Trophoblast cell (in vitro differentiated cells and primary cell): ENCODE measurements around the gene C1orf232.
A peak's percentile ranks its signal among the peaks of the same experiment; 100 is the strongest.

Source experiments
- DNase-seq, 2 donors: peaks; one replicate each; pipeline ENCODE4 v3.0.0-alpha.2; 2016
- H2AFZ ChIP-seq: 2 replicates; pipeline ENCODE4 v1.6.1; 2013; ENCODE audit warnings: low read length, moderate library complexity, mild to moderate bottlenecking; ENCODE audit not compliant: insufficient read depth, poor library complexity
- H2AK5ac ChIP-seq: 2 replicates; pipeline ENCODE4 v1.6.1; 2013; ENCODE audit warnings: mild to moderate bottlenecking, low read length
- H2BK120ac ChIP-seq: 2 replicates; pipeline ENCODE4 v1.6.1; 2013; ENCODE audit warnings: low read length, mild to moderate bottlenecking, moderate library complexity; ENCODE audit not compliant: insufficient read depth, poor library complexity
- H2BK12ac ChIP-seq: 2 replicates; pipeline ENCODE4 v1.6.1; 2013; ENCODE audit warnings: mild to moderate bottlenecking, low read length, moderate library complexity
- H2BK5ac ChIP-seq: 2 replicates; pipeline ENCODE4 v1.6.1; 2013; ENCODE audit warnings: low read length, low read depth, moderate library complexity, mild to moderate bottlenecking; ENCODE audit not compliant: poor library complexity
- H3K14ac ChIP-seq: 2 replicates; pipeline ENCODE4 v1.6.1; 2013; ENCODE audit warnings: mild to moderate bottlenecking, low read length
- H3K18ac ChIP-seq: 2 replicates; pipeline ENCODE4 v1.6.1; 2013; ENCODE audit warnings: mild to moderate bottlenecking, low read length
- H3K23ac ChIP-seq: 2 replicates; pipeline ENCODE4 v1.6.1; 2013; ENCODE audit warnings: low read length
- H3K27ac ChIP-seq: 2 replicates; pipeline ENCODE4 v1.5.1; 2013; ENCODE audit warnings: low read depth, mild to moderate bottlenecking, inconsistent platforms, low read length, moderate library complexity
- H3K27me3 ChIP-seq: 2 replicates; pipeline ENCODE4 v1.6.1; 2013; ENCODE audit warnings: inconsistent platforms, mild to moderate bottlenecking, low read length, moderate library complexity; ENCODE audit not compliant: insufficient read depth
- H3K36me3 ChIP-seq, 2 experiments: 1 replicate in 1 of 2; 2 replicates in 1 of 2; pipeline ENCODE4 v1.6.1; 2013; ENCODE audit warnings: low read length in 2 of 2, mild to moderate bottlenecking in 2 of 2, moderate library complexity in 1 of 2; ENCODE audit not compliant: insufficient read depth in 2 of 2, control insufficient read depth in 1 of 2
- H3K4ac ChIP-seq: 2 replicates; pipeline ENCODE4 v1.6.1; 2013; ENCODE audit warnings: low read depth, mild to moderate bottlenecking, low read length, moderate library complexity
- H3K4me1 ChIP-seq, 2 experiments: 1 replicate in 1 of 2; 2 replicates in 1 of 2; pipeline ENCODE4 v1.6.1; 2013; ENCODE audit warnings: low read length in 2 of 2, mild to moderate bottlenecking in 2 of 2, moderate library complexity in 1 of 2; ENCODE audit not compliant: insufficient read depth in 2 of 2, control insufficient read depth in 1 of 2
- H3K4me2 ChIP-seq: 2 replicates; pipeline ENCODE4 v1.6.1; 2013; ENCODE audit warnings: inconsistent platforms, mild to moderate bottlenecking, low read length, moderate library complexity
- H3K4me3 ChIP-seq: 2 replicates; pipeline ENCODE4 v1.5.1; 2013; ENCODE audit warnings: mild to moderate bottlenecking, low read depth, low read length, inconsistent platforms
- H3K79me1 ChIP-seq: one replicate; pipeline ENCODE4 v1.6.1; 2013; ENCODE audit warnings: low read length
- H3K79me2 ChIP-seq: 2 replicates; pipeline ENCODE4 v1.6.1; 2013; ENCODE audit warnings: low read length, mild to moderate bottlenecking; ENCODE audit not compliant: control insufficient read depth, insufficient read depth, poor library complexity
- H3K9ac ChIP-seq: 2 replicates; pipeline ENCODE4 v1.6.1; 2013; ENCODE audit warnings: mild to moderate bottlenecking, low read length
- H3K9me3 ChIP-seq: 2 replicates; pipeline ENCODE4 v1.6.1; 2013; ENCODE audit warnings: low read depth, mild to moderate bottlenecking, control low read depth, inconsistent platforms, low read length; ENCODE audit not compliant: insufficient read depth
- H4K12ac ChIP-seq: 2 replicates; pipeline ENCODE4 v1.6.1; 2013; ENCODE audit warnings: low read depth, mild to moderate bottlenecking, low read length, moderate library complexity
- H4K8ac ChIP-seq: 2 replicates; pipeline ENCODE4 v1.6.1; 2013; ENCODE audit warnings: low read depth, mild to moderate bottlenecking, low read length, moderate library complexity
- H4K91ac ChIP-seq: one replicate; pipeline ENCODE4 v1.6.1; 2013; ENCODE audit warnings: low read depth, mild to moderate bottlenecking, low read length, moderate library complexity
- WGBS: extraction: QIAGEN DNeasy Blood & Tissue Kit; methylation state at CpG from one replicate; pipeline ENCODE4 v1.1.7; 2013; ENCODE audit warnings: missing lambda C conversion rate; ENCODE audit not compliant: insufficient read length, insufficient coverage; ENCODE audit errors: extremely low coverage; 5-methylcytosine and 5-hydroxymethylcytosine counted together

Gene C1orf232

DNA sequence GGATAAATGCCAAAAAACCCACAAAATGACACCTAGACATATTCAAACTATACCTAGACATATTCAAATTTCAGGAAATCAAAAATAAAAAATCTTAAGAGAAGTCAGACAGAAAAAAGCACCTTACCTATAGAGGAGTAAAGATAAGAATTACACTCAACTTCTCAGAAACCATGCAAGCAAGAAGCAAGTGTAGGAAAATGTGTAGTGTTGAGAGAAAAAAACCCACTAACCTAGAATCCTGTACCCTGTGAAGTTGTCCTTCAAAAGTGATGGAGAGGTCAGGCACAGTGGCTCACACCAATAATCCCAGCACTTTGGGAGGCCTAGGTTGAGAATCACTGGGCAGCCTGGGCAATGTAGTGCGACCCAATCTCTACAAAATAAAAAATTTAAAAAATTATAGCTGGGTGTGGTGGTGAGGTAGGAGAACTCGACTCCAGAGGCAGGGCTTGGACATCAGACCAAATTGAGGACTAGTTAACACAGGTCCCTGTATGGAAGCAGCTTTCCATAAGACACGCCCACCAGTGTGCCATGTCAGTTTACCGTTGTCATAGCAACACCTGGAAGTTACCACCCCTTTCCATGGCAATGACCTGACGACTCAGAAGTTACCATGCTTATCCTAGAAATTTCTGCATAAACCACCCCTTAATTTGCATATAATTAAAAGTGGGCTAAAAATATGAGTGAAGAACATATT is 36.5 kb downstream of the C1orf232 start:
- Histone ChIP-seq H3K4me3 (no peak overlapping the region), H3K4me1 (no peaks in the 10 kb centered on the region), H3K14ac (no peak overlapping the region), H4K8ac (no peak overlapping the region), H4K91ac (no peak overlapping the region), H2BK120ac (no peak overlapping the region), H4K12ac (no peak overlapping the region), H3K27ac (no peak overlapping the region), H3K18ac (no peak overlapping the region), H2BK12ac (no peak overlapping the region), H2AFZ (no peak overlapping the region), H2AK5ac (no peak overlapping the region), H3K36me3 (no peaks in the 10 kb centered on the region), H3K27me3 (no peaks in the 10 kb centered on the region), H3K4ac (no peak overlapping the region), H3K23ac (no peak overlapping the region), H3K9ac (no peak overlapping the region), H3K4me2 (no peak overlapping the region), H3K9me3 (no peaks in the 10 kb centered on the region), H2BK5ac (no peak overlapping the region), H3K79me1 (no peaks in the 10 kb centered on the region), H3K79me2 (no peaks in the 10 kb centered on the region)
- DNase-seq = peak in 1 of 2 donors; percentile 23
- no CpG with 5 or more reads among the region's 5 CpGs for WGBS

DNA sequence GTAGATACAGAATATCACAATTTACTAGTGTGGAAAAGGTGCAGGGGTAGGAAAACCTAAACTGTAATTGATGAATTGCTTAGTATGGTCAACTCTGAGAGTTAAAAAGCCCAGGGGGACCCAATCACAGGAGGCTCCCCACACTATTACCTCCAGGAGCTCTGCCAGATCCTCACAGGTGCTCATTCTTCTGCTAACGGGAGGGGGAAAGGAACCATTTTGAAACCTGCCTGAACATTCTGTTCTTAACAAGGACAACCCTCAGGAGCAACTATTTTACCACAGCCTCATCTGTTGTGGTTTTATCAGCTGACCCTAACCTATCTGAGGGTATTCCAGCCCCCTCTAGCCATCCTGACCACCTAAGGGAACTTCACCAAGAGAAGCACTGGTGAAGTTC is 38.1 kb downstream of the C1orf232 start:
- Histone ChIP-seq H4K91ac (no peak overlapping the region), H4K8ac (no peak overlapping the region), H2BK12ac (no peak overlapping the region), H3K14ac (no peak overlapping the region), H3K4me3 (no peak overlapping the region), H3K4me2 (no peak overlapping the region), H3K9ac (no peak overlapping the region), H3K18ac (no peak overlapping the region), H3K79me2 (no peaks in the 10 kb centered on the region), H3K79me1 (no peaks in the 10 kb centered on the region), H4K12ac (no peak overlapping the region), H3K4ac (no peak overlapping the region), H2BK120ac (no peak overlapping the region), H3K27ac (no peak overlapping the region), H2BK5ac (no peak overlapping the region), H3K27me3 (no peaks in the 10 kb centered on the region), H2AFZ (no peak overlapping the region), H3K9me3 (no peaks in the 10 kb centered on the region), H3K36me3 (no peaks in the 10 kb centered on the region), H2AK5ac (no peak overlapping the region), H3K23ac (no peak overlapping the region), H3K4me1 (no peaks in the 10 kb centered on the region)
- no peak for DNase-seq
- no CpG with 5 or more reads among the region's 1 CpG for WGBS

DNA sequence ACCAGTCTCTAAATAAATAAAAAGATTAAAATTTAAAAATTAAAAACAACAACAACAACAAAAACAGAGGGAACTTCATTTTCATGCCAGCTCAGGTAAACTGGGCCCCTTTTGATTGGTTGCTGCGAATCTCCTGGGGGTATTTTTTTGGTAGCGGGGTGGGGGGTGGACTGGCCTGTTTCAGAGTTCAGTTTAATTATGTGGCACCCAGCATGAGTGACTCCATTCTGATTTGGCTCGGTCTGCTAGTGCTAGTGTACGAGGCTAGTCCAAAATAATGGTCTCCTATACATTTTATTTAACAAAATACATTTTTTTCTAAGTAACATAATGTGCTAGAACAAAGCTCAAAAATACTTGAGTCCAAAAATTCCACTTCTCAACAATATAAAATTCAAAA is 39.0 kb downstream of the C1orf232 start:
- no peaks in the 10 kb centered on the region for H3K27me3 ChIP-seq
- no peak overlapping the region for H2BK5ac ChIP-seq
- H4K91ac ChIP-seq = no peak overlapping the region
- no peaks in the 10 kb centered on the region for H3K9me3 ChIP-seq
- H4K12ac ChIP-seq = no peak overlapping the region
- no peak overlapping the region for H2AK5ac ChIP-seq
- no peak overlapping the region for H3K4ac ChIP-seq
- H4K8ac ChIP-seq = no peak overlapping the region
- H3K14ac ChIP-seq = no peak overlapping the region
- H3K4me1 ChIP-seq = no peaks in the 10 kb centered on the region
- H2AFZ ChIP-seq = no peak overlapping the region
- no peak overlapping the region for H3K4me3 ChIP-seq
- no peak overlapping the region for H2BK12ac ChIP-seq
- no peak overlapping the region for H3K27ac ChIP-seq
- no peak for DNase-seq
- no peaks in the 10 kb centered on the region for H3K79me2 ChIP-seq
- H3K23ac ChIP-seq = no peak overlapping the region
- H3K36me3 ChIP-seq = no peaks in the 10 kb centered on the region
- H2BK120ac ChIP-seq = no peak overlapping the region
- no peak overlapping the region for H3K4me2 ChIP-seq
- H3K9ac ChIP-seq = no peak overlapping the region
- no peak overlapping the region for H3K18ac ChIP-seq
- H3K79me1 ChIP-seq = no peaks in the 10 kb centered on the region
- WGBS = no CpG with 5 or more reads among the region's 4 CpGs

DNA sequence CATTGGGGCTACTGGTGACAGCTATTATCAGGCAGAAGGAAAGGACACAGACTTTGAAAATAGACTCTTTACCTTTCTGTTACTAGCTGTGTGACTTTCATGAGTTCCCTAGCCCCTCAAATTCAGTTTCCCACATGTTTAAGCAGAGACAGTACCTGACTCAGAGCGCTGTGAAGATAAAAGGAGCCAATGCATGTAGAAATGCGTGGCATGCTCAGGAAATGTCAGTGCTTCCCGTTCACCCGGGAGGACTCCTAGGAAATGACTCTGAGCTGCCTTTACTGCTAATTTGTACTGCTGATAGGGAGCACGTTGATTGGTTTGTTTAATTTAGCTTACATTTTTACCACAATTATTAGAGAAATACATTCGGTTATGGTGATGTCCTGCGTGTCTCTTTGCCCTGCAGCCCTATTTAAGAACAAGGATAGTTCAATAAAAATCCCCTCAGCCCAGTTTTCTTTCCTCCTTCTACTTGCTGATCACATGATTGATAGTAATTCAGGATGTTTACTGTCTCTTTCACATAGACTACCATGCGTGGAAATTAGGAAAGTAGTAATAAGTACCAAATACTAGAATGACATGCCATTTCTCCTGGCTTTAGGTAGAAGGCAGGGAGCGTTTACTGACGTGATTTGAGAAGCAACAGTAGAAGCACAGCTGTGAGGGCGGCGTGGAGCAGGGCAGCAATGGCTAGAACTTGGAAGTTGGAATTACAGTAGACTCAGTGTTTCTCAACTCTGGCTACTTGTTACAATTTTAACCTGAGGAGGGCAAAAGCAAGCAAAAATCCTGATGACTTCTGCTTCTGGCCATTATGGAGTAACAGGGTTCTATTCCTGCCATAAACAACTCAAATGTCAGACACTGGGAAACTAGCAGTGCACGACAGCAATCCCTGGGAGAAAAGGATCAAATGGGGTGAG is 41.3 kb downstream of the C1orf232 start:
- Histone ChIP-seq H3K79me2 (no peaks in the 10 kb centered on the region), H3K27me3 (no peaks in the 10 kb centered on the region), H3K4ac (no peak overlapping the region), H3K4me1 (no peaks in the 10 kb centered on the region), H2BK12ac (no peak overlapping the region), H3K36me3 (no peaks in the 10 kb centered on the region), H4K12ac (no peak overlapping the region), H3K14ac (no peak overlapping the region), H3K27ac (no peak overlapping the region), H2AK5ac (no peak overlapping the region), H3K79me1 (no peaks in the 10 kb centered on the region), H3K4me3 (no peak overlapping the region), H3K9me3 (no peaks in the 10 kb centered on the region), H2AFZ (no peak overlapping the region), H2BK120ac (no peak overlapping the region), H3K4me2 (no peak overlapping the region), H2BK5ac (no peak overlapping the region), H3K18ac (no peak overlapping the region), H3K9ac (no peak overlapping the region), H4K8ac (no peak overlapping the region), H3K23ac (no peak overlapping the region), H4K91ac (no peak overlapping the region)
- peak; percentile 64 to 80 for DNase-seq
- no CpG with 5 or more reads among the region's 13 CpGs for WGBS
